Activated T-cell treated with anti-CD3 and anti-CD28 coated beads, Interleukin-2, amount 50 U/mL, for 24 hours (primary cell): ENCODE measurements around the gene ARHGAP21.
A peak's percentile ranks its signal among the peaks of the same experiment; 100 is the strongest.

Experiments
- DNase-seq: peaks from one replicate; pipeline ENCODE4 v3.0.0-alpha.2; 2020
- H3K27ac Mint-ChIP-seq: 2 replicates; pipeline ENCODE4 v1.8.0; 2020; ENCODE audit warnings: mild to moderate bottlenecking, mixed read lengths
- H3K27me3 Mint-ChIP-seq: 2 replicates; pipeline ENCODE4 v1.8.0; 2020; ENCODE audit warnings: mixed read lengths
- H3K36me3 Mint-ChIP-seq: 2 replicates; pipeline ENCODE4 v1.8.0; 2020; ENCODE audit warnings: low read depth, mixed read lengths
- H3K4me1 Mint-ChIP-seq: 2 replicates; pipeline ENCODE4 v1.8.0; 2020; ENCODE audit warnings: low read depth, mixed read lengths
- H3K4me3 Mint-ChIP-seq: 2 replicates; pipeline ENCODE4 v1.8.0; 2020; ENCODE audit warnings: mild to moderate bottlenecking, moderate library complexity, mixed read lengths
- H3K9me3 Mint-ChIP-seq: 2 replicates; pipeline ENCODE4 v1.8.0; 2020; ENCODE audit warnings: mixed read lengths

ARHGAP21 gene

GRCh38 chr10:24715246-24715769 is 8.4 kb downstream of the ARHGAP21 start:
- Mint-ChIP-seq H3K36me3 (no peaks in the 10 kb centered on the region), H3K9me3 (no peaks in the 10 kb centered on the region), H3K27ac (no peak overlapping the region), H3K27me3 (no peaks in the 10 kb centered on the region), H3K4me1 (peaks cover 3% of the 10 kb centered on the region), H3K4me3 (no peak overlapping the region)
- no peak for DNase-seq

GRCh38 chr10:24713086-24713485 is 10.6 kb downstream of the ARHGAP21 start:
- H3K27me3 Mint-ChIP-seq = no peaks in the 10 kb centered on the region
- H3K4me1 Mint-ChIP-seq = peaks cover 4% of the 10 kb centered on the region
- DNase-seq = no peak
- no peak overlapping the region for H3K27ac Mint-ChIP-seq
- no peak overlapping the region for H3K4me3 Mint-ChIP-seq
- no peaks in the 10 kb centered on the region for H3K9me3 Mint-ChIP-seq
- no peaks in the 10 kb centered on the region for H3K36me3 Mint-ChIP-seq

GRCh38 chr10:24711465-24711864 is 12.2 kb downstream of the ARHGAP21 start:
- peaks cover 4% of the 10 kb centered on the region for H3K4me1 Mint-ChIP-seq
- H3K4me3 Mint-ChIP-seq = no peak overlapping the region
- H3K27me3 Mint-ChIP-seq = no peaks in the 10 kb centered on the region
- no peaks in the 10 kb centered on the region for H3K36me3 Mint-ChIP-seq
- H3K27ac Mint-ChIP-seq = no peak overlapping the region
- no peak for DNase-seq
- no peaks in the 10 kb centered on the region for H3K9me3 Mint-ChIP-seq

- Mint-ChIP-seq H3K4me1 (peaks cover 4% of the 10 kb centered on the region), H3K4me3 (no peak overlapping the region), H3K27ac (no peak overlapping the region), H3K36me3 (no peaks in the 10 kb centered on the region), H3K9me3 (no peaks in the 10 kb centered on the region), H3K27me3 (no peaks in the 10 kb centered on the region)
- no peak for DNase-seq
Measured at GRCh38 chr10:24708081-24708480, 15.6 kb downstream of the ARHGAP21 start.

- Mint-ChIP-seq H3K9me3 (no peaks in the 10 kb centered on the region), H3K36me3 (no peaks in the 10 kb centered on the region), H3K27me3 (no peaks in the 10 kb centered on the region), H3K27ac (no peak overlapping the region), H3K4me1 (peaks cover 4% of the 10 kb centered on the region), H3K4me3 (no peak overlapping the region)
- DNase-seq = no peak
Measured at GRCh38 chr10:24707445-24707844, 16.2 kb downstream of the ARHGAP21 start.

- no peaks in the 10 kb centered on the region for H3K9me3 Mint-ChIP-seq
- no peaks in the 10 kb centered on the region for H3K27me3 Mint-ChIP-seq
- DNase-seq = no peak
- H3K27ac Mint-ChIP-seq = no peak overlapping the region
- peaks cover 7% of the 10 kb centered on the region for H3K4me1 Mint-ChIP-seq
- no peak overlapping the region for H3K4me3 Mint-ChIP-seq
- H3K36me3 Mint-ChIP-seq = no peaks in the 10 kb centered on the region
Measured at GRCh38 chr10:24706479-24707118, 17.1 kb downstream of the ARHGAP21 start.

- Mint-ChIP-seq H3K4me1 (peaks cover 9% of the 10 kb centered on the region), H3K27me3 (no peaks in the 10 kb centered on the region), H3K4me3 (no peak overlapping the region), H3K27ac (no peak overlapping the region), H3K9me3 (no peaks in the 10 kb centered on the region), H3K36me3 (no peaks in the 10 kb centered on the region)
- no peak for DNase-seq
Measured at GRCh38 chr10:24703700-24704099, 20.0 kb downstream of the ARHGAP21 start.

- H3K27me3 Mint-ChIP-seq = no peaks in the 10 kb centered on the region
- no peaks in the 10 kb centered on the region for H3K36me3 Mint-ChIP-seq
- no peak overlapping the region for H3K27ac Mint-ChIP-seq
- H3K4me3 Mint-ChIP-seq = no peak overlapping the region
- peaks cover 9% of the 10 kb centered on the region for H3K4me1 Mint-ChIP-seq
- no peaks in the 10 kb centered on the region for H3K9me3 Mint-ChIP-seq
- DNase-seq = no peak
Measured at GRCh38 chr10:24701447-24701846, 22.2 kb downstream of the ARHGAP21 start.

GRCh38 chr10:24700948-24701347 is 22.7 kb downstream of the ARHGAP21 start:
- H3K27me3 Mint-ChIP-seq = no peaks in the 10 kb centered on the region
- peak overlapping the region; percentile 48 for H3K27ac Mint-ChIP-seq
- DNase-seq = no peak
- H3K36me3 Mint-ChIP-seq = no peaks in the 10 kb centered on the region
- no peak overlapping the region for H3K4me3 Mint-ChIP-seq
- H3K4me1 Mint-ChIP-seq = peaks cover 9% of the 10 kb centered on the region
- no peaks in the 10 kb centered on the region for H3K9me3 Mint-ChIP-seq

GRCh38 chr10:24698270-24698669 is 25.4 kb downstream of the ARHGAP21 start:
- Mint-ChIP-seq H3K9me3 (no peaks in the 10 kb centered on the region), H3K4me3 (no peak overlapping the region), H3K4me1 (peaks cover 9% of the 10 kb centered on the region), H3K36me3 (no peaks in the 10 kb centered on the region), H3K27me3 (no peaks in the 10 kb centered on the region), H3K27ac (no peak overlapping the region)
- DNase-seq = no peak

GRCh38 chr10:24697080-24697479 is 26.6 kb downstream of the ARHGAP21 start:
- no peaks in the 10 kb centered on the region for H3K36me3 Mint-ChIP-seq
- H3K27me3 Mint-ChIP-seq = no peaks in the 10 kb centered on the region
- H3K27ac Mint-ChIP-seq = no peak overlapping the region
- H3K4me1 Mint-ChIP-seq = peaks cover 9% of the 10 kb centered on the region
- H3K9me3 Mint-ChIP-seq = no peaks in the 10 kb centered on the region
- H3K4me3 Mint-ChIP-seq = no peak overlapping the region
- no peak for DNase-seq

GRCh38 chr10:24695452-24695851 is 28.2 kb downstream of the ARHGAP21 start:
- no peaks in the 10 kb centered on the region for H3K36me3 Mint-ChIP-seq

GRCh38 chr10:24694086-24694485 is 29.6 kb downstream of the ARHGAP21 start:
- H3K4me1 Mint-ChIP-seq = no peaks in the 10 kb centered on the region
- H3K36me3 Mint-ChIP-seq = no peaks in the 10 kb centered on the region
- no peaks in the 10 kb centered on the region for H3K27me3 Mint-ChIP-seq
- no peak overlapping the region for H3K4me3 Mint-ChIP-seq
- H3K9me3 Mint-ChIP-seq = no peaks in the 10 kb centered on the region
- no peak overlapping the region for H3K27ac Mint-ChIP-seq
- no peak for DNase-seq

More at GRCh38 chr10:24695452-24695851, 28.2 kb downstream of the ARHGAP21 start:
- no peaks in the 10 kb centered on the region for H3K9me3 Mint-ChIP-seq
- no peak for DNase-seq
- H3K27ac Mint-ChIP-seq = no peak overlapping the region
- H3K27me3 Mint-ChIP-seq = no peaks in the 10 kb centered on the region
- H3K4me1 Mint-ChIP-seq = no peaks in the 10 kb centered on the region
- H3K4me3 Mint-ChIP-seq = no peak overlapping the region

- Mint-ChIP-seq H3K4me3 (no peak overlapping the region), H3K4me1 (peaks cover 3% of the 10 kb centered on the region), H3K9me3 (no peaks in the 10 kb centered on the region), H3K27me3 (no peaks in the 10 kb centered on the region), H3K36me3 (no peaks in the 10 kb centered on the region), H3K27ac (no peak overlapping the region)
- no peak for DNase-seq
Measured at GRCh38 chr10:24690961-24691512, 32.6 kb downstream of the ARHGAP21 start.

- Mint-ChIP-seq H3K4me3 (no peak overlapping the region), H3K27me3 (no peaks in the 10 kb centered on the region), H3K27ac (no peak overlapping the region), H3K9me3 (no peaks in the 10 kb centered on the region), H3K4me1 (peaks cover 3% of the 10 kb centered on the region), H3K36me3 (no peaks in the 10 kb centered on the region)
- no peak for DNase-seq
Measured at GRCh38 chr10:24685958-24686540, 37.6 kb downstream of the ARHGAP21 start.
